Transverse colon (tissue), 4 donors: ENCODE data around the gene WDR72.

Source experiments
- CTCF ChIP-seq, 5 experiments: fragments of 200-600 bp in 3 of 5; fragments of 450-650 bp in 2 of 5; sonication (generic) in 3 of 5; IDR thresholded peaks; 1 replicate in 2 of 5; 2 replicates in 3 of 5; pipeline ENCODE4 v1.5.1; 2016 to 2017; ENCODE audit warnings: antibody characterized with exemption in 5 of 5, inconsistent platforms in 3 of 5, mild to moderate bottlenecking in 2 of 5, moderate library complexity in 1 of 5
- POLR2A ChIP-seq: fragments of 450-650 bp; IDR thresholded peaks from one replicate; pipeline ENCODE4 v1.6.1; 2016; ENCODE audit warnings: antibody characterized with exemption, mild to moderate bottlenecking, moderate library complexity
- POLR2AphosphoS5 ChIP-seq, 3 donors: sonication (generic); formaldehyde crosslinking; IDR thresholded peaks; one replicate each; pipeline ENCODE4 v1.6.1; 2016; ENCODE audit warnings: antibody characterized with exemption in 3 of 3

- TF ChIP-seq POLR2AphosphoS5 (IDR thresholded peaks at IDR 0.05) (no peak), CTCF (IDR thresholded peaks at IDR 0.05) (no peak), POLR2A (no peak)
These were observed 169.1 kb downstream of the WDR72 start for GRCh38 chr15:53590380-53590779.
